ES-I3 (cell line): ENCODE data around the gene PANK4.

Experiments
- H3K36me3 ChIP-seq: 2 replicates; pipeline ENCODE4 v1.6.1; 2013; ENCODE audit warnings: mild to moderate bottlenecking, low read length, control low read depth, moderate library complexity; ENCODE audit not compliant: insufficient read depth
- H3K4me1 ChIP-seq: 2 replicates; pipeline ENCODE4 v1.6.1; 2013; ENCODE audit warnings: mild to moderate bottlenecking, control low read depth, low read length; ENCODE audit not compliant: insufficient read depth
- H3K9ac ChIP-seq: 2 replicates; pipeline ENCODE4 v1.6.1; 2013; ENCODE audit warnings: low read depth, mild to moderate bottlenecking, low read length, moderate library complexity
- H3K9me3 ChIP-seq: 2 replicates; pipeline ENCODE4 v1.6.1; 2013; ENCODE audit warnings: mild to moderate bottlenecking, low read length, moderate library complexity; ENCODE audit not compliant: control insufficient read depth, insufficient read depth

The PANK4 gene

GRCh38 chr1:2544093-2544874 lies 17.9 kb upstream of the PANK4 start:
- Histone ChIP-seq H3K36me3 (no peaks in the 10 kb centered on the region), H3K4me1 (peaks cover 26% of the 10 kb centered on the region; the same call in 1 of the 2 replicates), H3K9ac (no peak overlapping the region), H3K9me3 (no peaks in the 10 kb centered on the region)

GRCh38 chr1:2543543-2544092 lies 17.2 kb upstream of the PANK4 start:
- Histone ChIP-seq H3K9ac (no peak overlapping the region), H3K36me3 (no peaks in the 10 kb centered on the region), H3K9me3 (no peaks in the 10 kb centered on the region), H3K4me1 (peaks cover 22% of the 10 kb centered on the region; the same call in 1 of the 2 replicates)

DNA sequence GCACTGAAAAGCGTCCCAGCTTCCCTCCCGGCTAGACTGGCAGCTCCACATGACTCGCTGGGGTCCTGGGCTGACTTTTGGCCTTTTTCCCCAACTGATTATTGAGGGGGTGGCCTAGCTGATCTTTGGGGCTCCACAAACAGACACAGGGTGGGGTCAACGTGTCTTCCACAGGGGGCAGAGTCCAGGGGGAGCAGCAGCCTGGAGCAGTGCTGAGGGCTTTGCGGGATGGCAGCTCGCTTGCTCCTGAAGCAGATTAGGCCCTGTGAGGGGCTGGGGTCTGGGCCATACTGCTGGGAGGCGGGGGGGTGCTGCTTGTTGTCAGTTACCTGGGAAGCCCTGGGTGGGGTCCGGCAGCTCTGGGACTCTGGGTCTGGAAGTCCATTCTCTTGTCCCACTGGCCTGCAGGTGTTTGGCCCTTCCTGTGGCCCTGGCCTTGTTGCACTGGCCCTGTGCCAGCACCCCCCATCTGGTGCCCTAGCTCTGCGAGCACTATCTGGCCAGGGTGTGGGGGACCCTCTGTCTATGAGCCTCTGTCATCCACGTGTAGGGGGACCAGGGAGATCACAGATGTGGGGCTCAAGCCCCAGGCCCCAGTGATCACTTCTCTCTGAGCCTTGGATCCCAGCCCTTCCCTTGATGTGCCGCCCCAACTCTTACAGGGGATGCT lies 16.0 kb upstream of the PANK4 start:
- no peaks in the 10 kb centered on the region for H3K9me3 ChIP-seq
- H3K36me3 ChIP-seq: no peaks in the 10 kb centered on the region
- H3K9ac ChIP-seq: no peak overlapping the region
- peaks cover 19% of the 10 kb centered on the region; the same call in 1 of the 2 replicates for H3K4me1 ChIP-seq

GRCh38 chr1:2541619-2542245 lies 15.3 kb upstream of the PANK4 start:
- H3K4me1 ChIP-seq: peaks cover 19% of the 10 kb centered on the region; the same call in 1 of the 2 replicates
- H3K9ac ChIP-seq: no peak overlapping the region
- H3K36me3 ChIP-seq: no peaks in the 10 kb centered on the region
- no peaks in the 10 kb centered on the region for H3K9me3 ChIP-seq

- H3K9ac ChIP-seq: peak overlapping the region; percentile 26; the same call in 1 of the 2 replicates
- H3K4me1 ChIP-seq: peaks cover 19% of the 10 kb centered on the region; the same call in 1 of the 2 replicates
- no peaks in the 10 kb centered on the region for H3K36me3 ChIP-seq
- no peaks in the 10 kb centered on the region for H3K9me3 ChIP-seq
Measured at GRCh38 chr1:2540816-2541492, 14.6 kb upstream of the PANK4 start.

DNA sequence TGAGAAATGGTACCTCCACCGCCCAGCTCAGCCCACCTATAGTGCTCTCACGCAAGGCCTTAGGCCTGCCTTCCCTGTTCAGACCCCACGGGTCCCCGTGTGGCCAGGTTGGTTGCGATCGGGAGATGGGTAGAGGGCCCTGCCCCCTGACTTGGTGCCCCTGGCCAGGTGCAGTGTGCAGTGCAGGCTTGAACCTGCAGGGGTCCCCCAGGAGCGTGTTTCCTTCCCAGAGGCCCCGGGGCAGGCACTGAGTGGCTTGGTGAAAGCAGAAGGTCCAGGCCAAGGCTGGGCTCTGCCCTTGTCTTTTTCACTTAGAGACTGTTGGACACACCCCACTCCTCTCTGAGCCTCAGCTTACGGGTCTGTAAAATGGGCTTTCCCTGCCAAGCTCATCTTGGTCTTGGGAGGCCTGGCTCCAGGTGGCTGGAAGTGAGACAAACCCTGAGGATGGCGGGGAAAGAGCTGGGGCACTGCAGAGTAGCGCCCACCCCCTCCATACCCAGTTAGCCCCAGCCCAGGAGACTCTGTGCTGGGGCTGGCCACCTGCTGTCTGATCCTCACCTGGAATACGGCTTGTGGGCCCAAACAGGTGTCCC lies 13.0 kb upstream of the PANK4 start:
- Histone ChIP-seq H3K4me1 (peaks cover 22% of the 10 kb centered on the region; the same call in 1 of the 2 replicates), H3K36me3 (no peaks in the 10 kb centered on the region), H3K9me3 (no peaks in the 10 kb centered on the region), H3K9ac (no peak overlapping the region)

DNA sequence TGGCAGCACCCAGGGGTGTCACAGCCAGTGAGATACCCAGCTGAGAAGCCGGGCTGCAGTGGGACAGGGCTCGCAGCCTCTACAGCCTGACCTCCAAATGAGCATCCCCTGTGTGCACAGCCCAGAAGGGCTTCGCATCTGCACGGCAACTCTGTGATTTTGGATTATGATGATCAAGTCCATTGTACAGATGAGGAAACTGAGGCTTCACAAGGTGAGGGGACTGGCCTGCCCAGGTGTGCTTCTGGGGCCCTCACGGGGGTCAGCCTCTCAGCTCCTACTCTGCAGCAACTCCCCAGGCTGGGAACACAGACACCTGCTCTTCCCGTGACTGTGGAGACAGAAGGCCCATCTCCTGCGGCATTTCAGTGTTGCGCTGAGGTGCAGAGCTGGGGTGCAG lies 12.5 kb upstream of the PANK4 start:
- Histone ChIP-seq H3K4me1 (peaks cover 22% of the 10 kb centered on the region; the same call in 1 of the 2 replicates), H3K9ac (no peak overlapping the region), H3K36me3 (no peaks in the 10 kb centered on the region), H3K9me3 (no peaks in the 10 kb centered on the region)

DNA sequence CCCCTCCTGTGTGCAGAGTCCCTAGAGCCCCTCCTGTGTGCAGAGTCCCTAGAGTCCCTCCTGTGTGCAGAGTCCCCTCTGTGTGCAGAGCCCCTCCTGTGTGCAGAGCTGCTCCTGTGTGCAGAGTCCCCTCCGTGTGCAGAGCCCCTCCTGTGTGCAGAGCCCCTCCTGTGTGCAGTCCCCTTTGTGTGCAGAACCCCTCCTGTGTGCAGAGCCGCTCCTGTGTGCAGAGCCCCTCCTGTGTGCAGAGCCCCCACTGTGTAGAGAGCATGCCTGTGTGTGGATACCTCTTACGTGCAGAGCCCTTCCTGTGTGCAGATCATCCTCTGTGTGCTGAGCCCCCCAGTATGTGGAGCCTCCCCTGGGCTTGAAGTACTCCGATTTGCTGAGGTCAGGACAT lies 12.0 kb upstream of the PANK4 start:
- H3K36me3 ChIP-seq: no peaks in the 10 kb centered on the region
- peaks cover 20% of the 10 kb centered on the region; the same call in 1 of the 2 replicates for H3K4me1 ChIP-seq
- H3K9ac ChIP-seq: no peak overlapping the region
- no peaks in the 10 kb centered on the region for H3K9me3 ChIP-seq

- Histone ChIP-seq H3K4me1 (peaks cover 15% of the 10 kb centered on the region; the same call in 1 of the 2 replicates), H3K9ac (no peak overlapping the region), H3K9me3 (no peaks in the 10 kb centered on the region), H3K36me3 (no peaks in the 10 kb centered on the region)
Measured at GRCh38 chr1:2537784-2538115, 11.4 kb upstream of the PANK4 start.

GRCh38 chr1:2535981-2536380 lies 9.6 kb upstream of the PANK4 start:
- H3K4me1 ChIP-seq: peaks cover 15% of the 10 kb centered on the region; the same call in 1 of the 2 replicates
- H3K9ac ChIP-seq: no peak overlapping the region
- no peaks in the 10 kb centered on the region for H3K9me3 ChIP-seq
- no peaks in the 10 kb centered on the region for H3K36me3 ChIP-seq

DNA sequence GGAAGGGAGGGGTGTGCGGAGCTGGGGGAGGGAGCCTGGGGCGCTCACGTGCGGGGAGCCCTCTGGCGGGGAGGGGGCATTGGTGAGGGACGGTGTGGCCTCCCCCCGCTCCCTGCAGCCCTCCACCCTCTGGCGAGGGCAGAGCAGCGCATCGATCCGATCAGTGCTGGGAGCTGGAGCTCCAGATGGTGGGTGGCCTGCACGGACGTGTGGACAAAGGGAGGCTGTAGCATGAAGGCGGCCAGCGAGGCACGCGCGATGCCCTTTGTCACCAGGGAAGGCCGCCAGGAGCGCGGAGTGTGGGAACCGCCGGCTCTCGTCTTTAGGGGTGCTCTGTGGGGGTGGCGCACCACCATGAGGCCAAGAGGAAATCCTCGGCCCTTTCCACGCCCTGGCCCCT lies 9.1 kb upstream of the PANK4 start:
- Histone ChIP-seq H3K4me1 (peaks cover 15% of the 10 kb centered on the region; the same call in 1 of the 2 replicates), H3K9me3 (no peaks in the 10 kb centered on the region), H3K9ac (no peak overlapping the region), H3K36me3 (no peaks in the 10 kb centered on the region)

DNA sequence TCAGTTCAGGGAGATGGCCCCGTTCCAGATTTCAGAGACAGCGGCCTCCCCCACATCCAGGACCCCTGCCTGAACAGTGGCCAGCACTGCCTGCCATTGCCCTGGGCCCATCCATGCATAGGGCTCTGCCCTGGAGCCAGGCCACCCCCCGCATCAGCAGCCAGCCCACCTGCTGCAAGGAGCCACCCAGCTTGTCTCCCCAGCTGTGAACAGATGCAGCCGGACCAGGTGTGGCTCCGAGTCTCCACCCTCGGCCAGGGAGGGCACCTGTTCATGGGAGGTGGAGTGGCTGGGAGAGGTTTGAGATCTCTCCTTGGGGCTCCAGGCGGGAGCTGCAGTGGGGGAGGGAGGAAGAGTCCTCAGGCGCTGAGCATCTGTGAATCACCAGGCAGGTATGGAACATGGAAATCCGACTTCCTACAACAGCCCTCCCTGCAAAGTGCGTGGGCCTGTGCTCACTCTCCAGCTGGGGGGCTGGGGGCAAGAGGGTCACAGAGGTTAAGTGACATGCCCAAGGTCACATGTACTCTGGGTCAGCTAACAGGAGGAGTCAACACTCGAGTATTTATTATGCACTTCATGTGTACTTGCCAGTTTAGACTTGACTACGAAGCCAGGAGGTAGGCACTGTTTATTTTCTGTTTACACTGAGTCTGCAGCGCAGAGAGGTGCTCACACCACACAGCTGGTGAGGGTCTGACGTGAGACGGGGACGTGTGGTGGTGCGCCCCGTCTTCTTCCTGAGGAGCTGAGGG lies 8.5 kb upstream of the PANK4 start:
- H3K9me3 ChIP-seq: no peaks in the 10 kb centered on the region
- H3K36me3 ChIP-seq: no peaks in the 10 kb centered on the region
- no peak overlapping the region for H3K9ac ChIP-seq
- peaks cover 15% of the 10 kb centered on the region; the same call in 1 of the 2 replicates for H3K4me1 ChIP-seq

- H3K9me3 ChIP-seq: no peaks in the 10 kb centered on the region
- no peak overlapping the region for H3K9ac ChIP-seq
- peaks cover 15% of the 10 kb centered on the region; the same call in 1 of the 2 replicates for H3K4me1 ChIP-seq
Measured at GRCh38 chr1:2534315-2534686, 7.9 kb upstream of the PANK4 start.

More at GRCh38 chr1:2534315-2534686, 7.9 kb upstream of the PANK4 start:
- no peaks in the 10 kb centered on the region for H3K36me3 ChIP-seq
